Mesothelial cell of epicardium (in vitro differentiated cells): ENCODE data around the gene RNF123. TPM values are rescaled to one million over a fixed set of nuclear protein-coding genes. Genes with fewer than 3 reads are reported as not detected.

ENCODE experiments used
- DNase-seq, 2 experiments: peaks; one replicate each; pipeline ENCODE4 v3.0.0; 2021; ENCODE audit warnings: low spot score in 2 of 2; ENCODE audit not compliant: unreplicated experiment in 2 of 2
- H3K27ac Mint-ChIP-seq: 2 replicates; pipeline ENCODE4 v1.8.0; 2021; ENCODE audit warnings: mixed read lengths
- H3K27me3 Mint-ChIP-seq: 2 replicates; pipeline ENCODE4 v1.8.0; 2021; ENCODE audit warnings: low read depth, mixed read lengths
- H3K36me3 Mint-ChIP-seq: 2 replicates; pipeline ENCODE4 v1.8.0; 2021; ENCODE audit warnings: mixed read lengths
- H3K4me1 Mint-ChIP-seq: 2 replicates; pipeline ENCODE4 v1.8.0; 2021; ENCODE audit warnings: mixed read lengths
- H3K4me3 Mint-ChIP-seq: 2 replicates; pipeline ENCODE4 v1.8.0; 2021; ENCODE audit warnings: mild to moderate bottlenecking, moderate library complexity, mixed read lengths
- H3K9me3 Mint-ChIP-seq: 2 replicates; pipeline ENCODE4 v1.8.0; 2021; ENCODE audit warnings: mixed read lengths
- CTCF ChIP-seq: fragments of 200-600 bp; sonication (generic); IDR thresholded peaks from one replicate; pipeline ENCODE4 v1.5.0; 2021; ENCODE audit warnings: antibody characterized with exemption; ENCODE audit not compliant: unreplicated experiment
- total RNA-seq: library from RNA; stranded (reverse); gene quantifications from 3 replicates; pipeline ENCODE4 v1.2.1, GENCODE V29; 2021

The RNF123 gene
- total RNA-seq, 1 donor from 2014 or later: 59.2 TPM

GRCh38 chr3:49720855-49721595, 31.7 kb downstream of the RNF123 start:
- Mint-ChIP-seq H3K27ac (no peak overlapping the region), H3K27me3 (peaks cover 2% of the 10 kb centered on the region), H3K36me3 (no peaks in the 10 kb centered on the region), H3K4me1 (peaks cover 26% of the 10 kb centered on the region), H3K4me3 (peak overlapping the region; percentile 29), H3K9me3 (no peaks in the 10 kb centered on the region)
- DNase-seq: peak in 1 of 2 experiments; percentile 36
- TF ChIP-seq CTCF: no peak

DNA sequence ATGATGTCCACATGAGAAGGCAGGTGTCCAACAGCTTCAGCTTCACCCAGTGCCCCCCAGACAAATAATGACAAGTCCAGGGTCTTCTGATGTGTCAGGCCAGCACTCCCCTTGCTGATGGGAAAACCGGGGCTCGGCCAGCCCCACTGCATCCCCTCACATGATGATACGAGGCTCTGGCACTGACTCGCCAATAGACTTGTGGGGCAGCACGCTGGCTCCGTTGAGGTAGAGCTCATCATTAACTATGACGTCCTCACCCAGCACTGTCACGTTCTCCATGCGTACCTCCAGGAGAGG, 32.2 kb downstream of the RNF123 start:
- peak overlapping the region; percentile 29 for H3K4me3 Mint-ChIP-seq
- DNase-seq: no peak
- H3K27ac Mint-ChIP-seq: no peak overlapping the region
- no peaks in the 10 kb centered on the region for H3K36me3 Mint-ChIP-seq
- peaks cover 26% of the 10 kb centered on the region for H3K4me1 Mint-ChIP-seq
- no peak for TF ChIP-seq CTCF
- H3K27me3 Mint-ChIP-seq: peaks cover 2% of the 10 kb centered on the region
- no peaks in the 10 kb centered on the region for H3K9me3 Mint-ChIP-seq

DNA sequence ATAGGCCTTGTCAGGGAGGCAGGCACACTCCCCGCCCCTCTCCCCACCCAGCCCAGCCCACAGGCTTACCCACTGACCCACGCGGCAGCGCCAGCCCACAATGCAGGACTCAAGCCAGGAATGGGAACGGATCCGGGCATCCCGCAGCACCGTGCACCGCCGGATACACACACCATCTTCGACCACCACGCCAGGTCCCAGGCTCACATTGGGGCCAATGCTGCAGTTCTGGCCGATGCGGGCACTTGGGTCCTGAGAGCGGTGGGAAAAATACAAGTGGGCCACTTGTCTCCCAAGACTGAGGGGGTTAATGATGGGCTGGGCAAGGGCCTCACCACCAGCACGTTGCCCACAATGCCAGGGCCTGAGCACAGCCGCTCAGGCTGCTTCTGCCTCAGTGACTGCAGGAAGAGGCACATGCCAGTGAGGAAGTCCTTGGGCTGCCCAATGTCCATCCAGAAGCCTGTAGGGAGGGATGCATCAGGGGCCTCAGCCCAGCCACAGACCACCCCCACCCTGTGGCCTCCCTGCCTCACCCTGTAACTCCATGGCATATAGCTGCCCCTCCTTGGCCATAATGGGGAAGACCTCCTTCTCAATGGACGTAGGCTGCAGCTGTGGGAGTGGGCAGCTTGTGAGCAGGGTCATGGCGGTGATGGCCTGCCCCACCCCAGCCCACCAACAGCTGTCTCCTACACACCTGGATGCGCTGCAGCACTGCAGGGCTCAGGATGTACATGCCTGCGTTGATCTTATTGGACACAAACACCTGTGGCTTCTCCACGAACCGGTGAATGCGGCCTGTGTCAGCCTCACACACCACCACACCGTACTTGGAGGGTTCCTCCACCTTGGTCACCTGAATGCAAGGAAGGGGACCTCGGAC, 32.8 kb downstream of the RNF123 start:
- H3K36me3 Mint-ChIP-seq: no peaks in the 10 kb centered on the region
- peak overlapping the region; percentile 95 for H3K4me3 Mint-ChIP-seq
- DNase-seq: no peak
- no peaks in the 10 kb centered on the region for H3K9me3 Mint-ChIP-seq
- H3K27me3 Mint-ChIP-seq: peaks cover 2% of the 10 kb centered on the region
- H3K4me1 Mint-ChIP-seq: peaks cover 26% of the 10 kb centered on the region
- no peak for TF ChIP-seq CTCF
- peak overlapping the region; percentile 75 for H3K27ac Mint-ChIP-seq

- peak in 1 of 2 experiments; percentile 37 for DNase-seq
- Mint-ChIP-seq H3K4me3 (peak overlapping the region; percentile 95), H3K4me1 (peaks cover 26% of the 10 kb centered on the region), H3K9me3 (no peaks in the 10 kb centered on the region), H3K27ac (peak overlapping the region; percentile 96), H3K27me3 (peaks cover 2% of the 10 kb centered on the region), H3K36me3 (no peaks in the 10 kb centered on the region)
- no peak for TF ChIP-seq CTCF
These were observed 33.5 kb downstream of the RNF123 start for GRCh38 chr3:49722896-49723295.

- peak overlapping the region; percentile 96 for H3K27ac Mint-ChIP-seq
- peaks cover 26% of the 10 kb centered on the region for H3K4me1 Mint-ChIP-seq
- peak overlapping the region; percentile 95 for H3K4me3 Mint-ChIP-seq
- no peak for TF ChIP-seq CTCF
- peak in 1 of 2 experiments; percentile 49 for DNase-seq
- peaks cover 2% of the 10 kb centered on the region for H3K27me3 Mint-ChIP-seq
- no peaks in the 10 kb centered on the region for H3K9me3 Mint-ChIP-seq
- no peaks in the 10 kb centered on the region for H3K36me3 Mint-ChIP-seq
These were observed 33.9 kb downstream of the RNF123 start for GRCh38 chr3:49723296-49723627.
